CD4-positive, alpha-beta T cell treated with Interleukin-4 for 4 hours (primary cell): ENCODE results near the gene TAAR5.
"Not testable (repeated sequence)": the region's sequence is repeated elsewhere in the genome, so short reads cannot be mapped to it uniquely, and the experiment has no call there.

ENCODE experiments used
- DNase-seq: peaks from one replicate; pipeline ENCODE4 v3.0.0-alpha.2; 2020

TAAR5 gene

GRCh38 chr6:132589454-132589853, at the start of gene TAAR5:
TAAR5 (minus strand) TSS chr6:132589741; CDS start chr6:132589686, 55 bp downstream.
- no peak for DNase-seq

GRCh38 chr6:132637135-132637534, 47.6 kb upstream of the TAAR5 start:
- not testable (repeated sequence) for DNase-seq

GRCh38 chr6:132635906-132636305, 46.4 kb upstream of the TAAR5 start:
- DNase-seq: not testable (repeated sequence)

GRCh38 chr6:132635288-132635687, 45.7 kb upstream of the TAAR5 start:
- not testable (repeated sequence) for DNase-seq

- DNase-seq: no peak
These were observed 45.3 kb upstream of the TAAR5 start for GRCh38 chr6:132634796-132635195.

- DNase-seq: no peak
These were observed 43.8 kb upstream of the TAAR5 start for GRCh38 chr6:132633362-132633761.

- DNase-seq: no peak
These were observed 34.6 kb upstream of the TAAR5 start, which contains the start of gene TAAR2 for GRCh38 chr6:132624175-132624574. TAAR2 (minus strand) TSS chr6:132624275; CDS start chr6:132624275, 0 bp downstream.

GRCh38 chr6:132623106-132623845, 33.7 kb upstream of the TAAR5 start:
- no peak for DNase-seq

GRCh38 chr6:132616677-132617076, 27.1 kb upstream of the TAAR5 start:
- DNase-seq: no peak

GRCh38 chr6:132614554-132614953, 25.0 kb upstream of the TAAR5 start:
- DNase-seq: peak; percentile 9

- DNase-seq: peak; percentile 9
These were observed 23.0 kb upstream of the TAAR5 start for GRCh38 chr6:132612449-132613108.

- DNase-seq: no peak
These were observed 22.1 kb upstream of the TAAR5 start for GRCh38 chr6:132611616-132612015.

GRCh38 chr6:132607544-132608233, 18.1 kb upstream of the TAAR5 start:
- DNase-seq: no peak

GRCh38 chr6:132604635-132605152, 15.2 kb upstream of the TAAR5 start:
- no peak for DNase-seq

- DNase-seq: not testable (repeated sequence)
These were observed 11.4 kb upstream of the TAAR5 start for GRCh38 chr6:132600900-132601299.

GRCh38 chr6:132598473-132598872, 8.9 kb upstream of the TAAR5 start:
- no peak for DNase-seq

- no peak for DNase-seq
These were observed 6.7 kb upstream of the TAAR5 start for GRCh38 chr6:132596201-132596600.

GRCh38 chr6:132592855-132593254, 3.3 kb upstream of the TAAR5 start:
- DNase-seq: no peak

- no peak for DNase-seq
These were observed 821 bp upstream of the TAAR5 start for GRCh38 chr6:132590362-132590761.

- DNase-seq: no peak
These were observed 2.1 kb downstream of the TAAR5 start for GRCh38 chr6:132587424-132587823.

- DNase-seq: no peak
These were observed 4.8 kb downstream of the TAAR5 start for GRCh38 chr6:132584698-132585097.

- DNase-seq: no peak
These were observed 17.8 kb downstream of the TAAR5 start for GRCh38 chr6:132571774-132572173.

GRCh38 chr6:132570221-132570777, 19.2 kb downstream of the TAAR5 start, which contains the start of gene TAAR6:
TAAR6 (plus strand) TSS chr6:132570322; CDS start chr6:132570322, 0 bp downstream.
- no peak for DNase-seq
